Bronchial epithelial cell (primary cell): ENCODE measurements around the gene GRIN2C. TPM values are rescaled to one million over a fixed set of nuclear protein-coding genes. Genes with fewer than 3 reads are reported as not detected.

Source experiments
- DNase-seq: peaks from one replicate; pipeline ENCODE4 v3.0.0-alpha.2; 2010; ENCODE audit warnings: low read depth
- FAIRE-seq: peaks from 2 replicates; lab custom pipeline; 2011; peaks lifted over from hg19 to GRCh38; lab: Jason Lieb, UNC
- H3K27me3 ChIP-seq: 2 replicates; pipeline ENCODE4 v1.5.1; 2011; ENCODE audit warnings: low read length; ENCODE audit not compliant: control insufficient read depth, insufficient read depth
- H3K36me3 ChIP-seq: 2 replicates; pipeline ENCODE4 v1.5.1; 2011; ENCODE audit warnings: low read length; ENCODE audit not compliant: control insufficient read depth, insufficient read depth
- H3K4me3 ChIP-seq: 2 replicates; pipeline ENCODE4 v1.5.1; 2011; ENCODE audit warnings: mild to moderate bottlenecking, low read depth, low read length, control low read depth
- CTCF ChIP-seq: IDR thresholded peaks from 2 replicates; pipeline ENCODE4 v1.5.1; 2011; ENCODE audit warnings: mild to moderate bottlenecking, moderate library complexity, low read length, control low read depth, inconsistent platforms; ENCODE audit not compliant: insufficient read depth, severe bottlenecking
- total RNA-seq: library from RNA; depleted of rRNA; stranded (reverse); fragments of >200 nt; gene quantifications from 2 replicates; pipeline ENCODE4 v1.2.1, GENCODE V29; 2014

GRIN2C gene
- total RNA-seq, 1 donor from 2014 or later: under 0.01 TPM

- TF ChIP-seq CTCF: no peak
- DNase-seq: no peak
- no peak for FAIRE-seq
- no peaks in the 10 kb centered on the region for H3K27me3 ChIP-seq
- no peak overlapping the region for H3K4me3 ChIP-seq
- H3K36me3 ChIP-seq: peaks cover 1% of the 10 kb centered on the region
Measured at GRCh38 chr17:74875977-74876593, 16.4 kb upstream of the GRIN2C start.

GRCh38 chr17:74875155-74875976, 15.7 kb upstream of the GRIN2C start:
- FAIRE-seq: no peak

GRCh38 chr17:74874615-74875037, 14.9 kb upstream of the GRIN2C start:
- Histone ChIP-seq H3K4me3 (no peak overlapping the region), H3K27me3 (no peaks in the 10 kb centered on the region), H3K36me3 (peaks cover 1% of the 10 kb centered on the region)
- no peak for DNase-seq
- TF ChIP-seq CTCF: no peak
- FAIRE-seq: no peak

More at GRCh38 chr17:74875155-74875976, 15.7 kb upstream of the GRIN2C start:
- Histone ChIP-seq H3K36me3 (peaks cover 1% of the 10 kb centered on the region), H3K27me3 (no peaks in the 10 kb centered on the region), H3K4me3 (no peak overlapping the region)
- TF ChIP-seq CTCF: no peak
- no peak for DNase-seq

GRCh38 chr17:74873874-74874614, 14.4 kb upstream of the GRIN2C start:
- FAIRE-seq (no peak), DNase-seq (no peak)
- peak overlapping the region; percentile 85 for H3K4me3 ChIP-seq
- TF ChIP-seq CTCF: no peak
- H3K36me3 ChIP-seq: peaks cover 1% of the 10 kb centered on the region
- H3K27me3 ChIP-seq: no peaks in the 10 kb centered on the region

GRCh38 chr17:74873037-74873873, 13.6 kb upstream of the GRIN2C start:
- FAIRE-seq (no peak), DNase-seq (peak; percentile 97)
- Histone ChIP-seq H3K27me3 (no peaks in the 10 kb centered on the region), H3K4me3 (peak overlapping the region; percentile 85), H3K36me3 (peaks cover 1% of the 10 kb centered on the region)
- TF ChIP-seq CTCF: no peak
